ENCODE data around the gene RBM48.
"Not testable (repeated sequence)": the region's sequence is repeated elsewhere in the genome, so short reads cannot be mapped to it uniquely, and the experiment has no call there.

Gene RBM48

GRCh38 chr7:92545116-92545515, 16.5 kb downstream of the RBM48 start:
- not testable (repeated sequence) for DNase-seq (ENCODE audit: low read depth)

- no peak for DNase-seq (ENCODE audit: low read depth)
These were observed 18.4 kb downstream of the RBM48 start for GRCh38 chr7:92546856-92547497.

- no peak for DNase-seq (ENCODE audit: low read depth)
These were observed 19.0 kb downstream of the RBM48 start for GRCh38 chr7:92547579-92547978.

DNA sequence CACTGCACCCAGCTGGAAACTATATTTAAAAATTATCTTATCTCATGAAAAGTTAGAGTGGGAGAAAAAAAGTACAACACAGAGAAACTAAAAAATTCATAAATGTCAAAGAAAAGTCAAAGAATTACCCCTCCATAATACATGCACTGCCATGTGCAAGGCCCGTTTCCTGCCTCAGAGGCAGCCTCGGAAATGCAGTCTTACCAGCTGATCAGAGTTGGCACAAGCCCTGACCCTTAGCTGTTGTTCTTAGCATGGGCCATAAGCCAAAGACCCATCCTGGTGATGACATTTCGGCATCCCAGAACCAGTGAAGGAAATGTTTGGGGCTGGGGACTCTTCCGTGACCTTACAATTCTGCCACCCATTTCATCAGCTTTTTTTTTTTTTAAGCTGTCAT, 21.6 kb downstream of the RBM48 start:
- DNase-seq (ENCODE audit: low read depth) = no peak

DNA sequence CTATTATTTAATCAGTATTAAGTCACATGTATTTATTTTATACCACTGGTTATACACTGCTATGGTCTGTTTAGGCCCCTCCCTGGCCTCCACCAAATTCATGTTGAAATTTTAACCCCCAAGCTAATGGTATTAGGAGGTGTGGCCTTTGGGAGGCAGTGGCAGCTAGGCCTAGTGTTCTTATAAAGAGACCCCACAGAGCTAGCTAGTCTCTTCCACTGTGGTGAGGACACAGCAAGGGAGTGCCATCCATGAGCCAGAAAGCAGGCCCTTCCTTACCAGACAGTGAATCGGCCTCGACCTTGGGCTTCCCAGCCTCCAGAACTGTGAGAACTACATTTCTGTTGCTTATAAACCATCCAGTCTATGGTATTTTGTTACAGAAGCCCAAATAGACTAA, 28.7 kb downstream of the RBM48 start:
- DNase-seq (ENCODE audit: low read depth) = no peak

DNA sequence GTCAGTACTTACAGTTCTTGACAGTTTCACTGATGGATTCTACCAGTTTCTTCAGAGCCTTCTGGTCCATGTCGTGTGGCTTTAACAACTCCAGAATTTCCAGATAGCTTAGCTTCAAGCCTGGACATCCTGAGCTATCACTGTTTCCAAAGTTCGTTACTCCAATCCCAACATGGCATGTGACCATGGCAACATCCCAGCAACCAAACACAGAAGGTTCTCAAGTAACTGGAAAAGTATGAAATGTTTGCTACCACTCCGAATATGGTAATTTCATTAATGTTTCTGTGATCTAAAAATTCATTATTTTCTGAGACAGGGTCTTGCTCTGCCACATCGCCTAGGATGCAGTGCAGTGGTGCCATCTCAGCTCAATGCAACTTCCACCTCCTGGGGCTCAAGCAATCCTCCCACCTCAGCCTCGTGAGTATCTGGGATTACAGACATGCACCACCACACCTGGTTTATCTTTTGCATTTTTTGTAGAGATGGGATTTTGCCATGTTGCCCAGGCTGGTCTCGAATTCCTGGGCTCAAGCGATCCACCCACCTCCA, 29.3 kb downstream of the RBM48 start:
- DNase-seq (ENCODE audit: low read depth) = no peak

- DNase-seq (ENCODE audit: low read depth) = no peak
These were observed 32.0 kb downstream of the RBM48 start for GRCh38 chr7:92560602-92561001.

GRCh38 chr7:92563345-92563744, 34.8 kb downstream of the RBM48 start:
- no peak for DNase-seq (ENCODE audit: low read depth)

DNA sequence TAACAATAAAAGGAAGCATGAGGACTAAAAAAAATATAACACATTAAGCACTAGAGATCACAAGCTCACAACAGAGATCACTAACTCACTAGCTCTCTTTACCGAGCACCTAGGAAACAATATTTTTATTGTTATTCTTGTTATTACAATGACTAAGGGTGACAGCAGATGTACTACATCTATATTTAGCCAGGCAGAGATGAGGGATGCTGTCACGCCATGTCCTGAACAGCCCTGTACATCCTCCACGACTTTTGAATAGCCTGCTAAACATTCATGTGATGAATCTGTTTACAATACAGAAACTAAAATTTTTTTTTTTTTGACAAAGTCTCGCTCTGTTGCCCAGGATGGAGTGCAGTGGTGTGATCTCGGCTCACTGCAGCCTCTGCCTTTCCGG, 38.9 kb downstream of the RBM48 start:
- no peak for DNase-seq (ENCODE audit: low read depth)

DNA sequence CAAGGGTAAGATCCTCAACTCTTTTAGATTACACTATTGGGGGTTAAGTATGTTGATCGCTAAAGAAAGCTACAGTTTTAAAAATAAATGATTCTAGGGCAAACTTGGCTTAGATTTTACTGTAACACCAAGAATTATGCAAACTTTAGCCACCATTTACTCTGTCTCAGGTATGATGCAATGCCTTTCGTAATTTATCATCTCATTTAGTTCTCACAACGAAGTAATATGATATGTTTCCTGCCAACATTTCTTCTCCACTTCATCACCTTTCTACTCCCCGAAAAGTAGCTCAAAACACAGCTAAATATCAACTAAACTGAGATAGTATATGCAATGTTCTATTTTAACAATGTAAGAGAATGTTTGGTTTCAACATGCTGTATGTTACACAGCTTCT, 40.5 kb downstream of the RBM48 start:
- no peak for DNase-seq (ENCODE audit: low read depth)

- no peak for DNase-seq (ENCODE audit: low read depth)
These were observed 47.7 kb downstream of the RBM48 start for GRCh38 chr7:92576296-92576695.

GRCh38 chr7:92582948-92583347, 54.4 kb downstream of the RBM48 start:
- no peak for DNase-seq (ENCODE audit: low read depth)

DNA sequence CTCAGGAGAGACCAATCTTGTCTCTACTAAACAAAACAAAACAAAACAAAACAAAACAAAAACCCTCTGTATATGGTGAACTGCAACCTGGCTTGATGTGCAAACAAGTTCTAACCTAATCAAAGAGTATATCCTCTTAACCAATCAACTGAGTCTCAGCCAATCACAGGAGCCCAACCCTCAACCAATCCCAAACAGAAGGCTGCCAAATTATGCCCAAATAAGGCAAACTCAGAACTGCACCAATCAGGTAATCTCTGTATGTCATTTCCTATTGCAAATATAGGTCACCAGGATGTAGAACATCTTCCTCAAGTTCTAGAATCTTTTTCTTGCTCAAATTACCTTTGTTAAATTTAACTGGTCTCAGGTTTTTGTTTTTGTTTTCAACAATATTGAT, 56.4 kb downstream of the RBM48 start:
- DNase-seq (ENCODE audit: low read depth) = no peak

- DNase-seq (ENCODE audit: low read depth) = no peak
These were observed 57.8 kb downstream of the RBM48 start for GRCh38 chr7:92586403-92586802.

DNA sequence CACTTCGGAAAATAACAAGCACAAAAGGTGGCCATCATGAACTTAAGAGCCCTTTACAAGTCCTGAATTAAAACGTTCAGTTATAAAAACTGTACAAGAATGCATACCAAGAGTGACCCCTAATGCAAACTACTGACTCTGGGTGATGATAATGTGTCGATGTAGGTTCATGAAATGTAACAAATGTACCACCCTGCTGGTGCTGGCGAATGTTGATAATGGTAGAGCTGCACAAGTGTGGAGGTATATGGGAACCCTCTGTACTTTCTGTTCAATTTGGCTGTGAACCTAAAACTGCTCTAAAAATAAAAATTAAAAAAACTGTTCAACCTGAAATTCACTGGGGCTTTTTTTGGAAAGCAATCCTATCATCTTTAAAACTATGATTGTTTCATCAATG, 58.2 kb downstream of the RBM48 start:
- no peak for DNase-seq (ENCODE audit: low read depth)

Measured in stimulated activated CD8-positive, alpha-beta memory T cell treated with anti-CD3 and anti-CD28 coated beads, Interleukin-7, amount 100 ng/mL, for 24 hours (primary cell).